HepG2 (cell line): ENCODE measurements around the gene RNASE1. TPM values are rescaled to one million over a fixed set of nuclear protein-coding genes. Genes with fewer than 3 reads are reported as not detected.
A peak's percentile ranks its signal among the peaks of the same experiment; 100 is the strongest.
"Not testable (repeated sequence)": the region's sequence is repeated elsewhere in the genome, so short reads cannot be mapped to it uniquely, and the experiment has no call there.

Experiments used
- ATAC-seq: fragments of 200-7000 bp; cut with Tn5 transposase; 3 replicates; pipeline ENCODE4 v1.9.1; 2020; ENCODE audit warnings: mild to moderate bottlenecking, moderate library complexity
- BruUV-seq: library from RNA; stranded (reverse); fragments of 400-500 nt; replicated peaks from 2 replicates; lab custom pipeline; 2021; lab: Mats Ljungman, UMichigan
- CTCF ChIA-PET: fragments of 300-600 bp; formaldehyde crosslinking; extraction: SDS; loops from one replicate; lab custom pipeline; 2021; ENCODE audit warnings: low total read pairs, inconsistent platforms, low intra/inter-chr PET ratio; lab: Yijun Ruan, JAX
- POLR2A ChIA-PET: fragments of 350-600 bp; sonication (Branson Sonifier 250); formaldehyde crosslinking; loops from one replicate; lab custom pipeline; 2020; ENCODE audit warnings: antibody characterized with exemption, inconsistent platforms; lab: Yijun Ruan, JAX
- DNase-seq: peaks from one replicate; pipeline ENCODE4 v3.0.0-alpha.2; 2015; ENCODE audit warnings: low spot score
- FAIRE-seq: peaks from 3 replicates; lab custom pipeline; 2011; peaks lifted over from hg19 to GRCh38; lab: Jason Lieb, UNC
- H2AFZ ChIP-seq: one replicate; pipeline ENCODE4 v1.6.1; 2011; ENCODE audit warnings: low read length, inconsistent platforms
- H3K27ac ChIP-seq: fragments of 300-600 bp; 3 replicates; pipeline ENCODE4 v1.8.0; 2011; ENCODE audit warnings: mixed run types, mild to moderate bottlenecking, mixed read lengths, low read length, inconsistent platforms; ENCODE audit not compliant: insufficient read depth; ENCODE audit errors: extremely low read length
- H3K27me3 ChIP-seq, 2 experiments: fragments of 200-600 bp in 1 of 2; 2 replicates in 1 of 2; 3 replicates in 1 of 2; pipeline versions ENCODE4 v1.6.0 to v1.8.0; 2011; ENCODE audit warnings: low read length in 2 of 2, mild to moderate bottlenecking in 2 of 2, moderate library complexity in 2 of 2, inconsistent platforms in 1 of 2; ENCODE audit not compliant: insufficient read depth in 2 of 2, control insufficient read depth in 1 of 2
- H3K36me3 ChIP-seq, 2 experiments: fragments of 200-600 bp in 1 of 2; replicated peaks in 1 of 2; 2 replicates in 1 of 2; 3 replicates in 1 of 2; pipeline versions ENCODE4 v1.5.1 to v1.8.0; 2011; ENCODE audit warnings: low read length in 2 of 2, inconsistent platforms in 1 of 2; ENCODE audit not compliant: insufficient read depth in 2 of 2, control insufficient read depth in 1 of 2
- H3K4me1 ChIP-seq: 2 replicates; pipeline ENCODE4 v1.5.1; 2012; ENCODE audit warnings: low read length, inconsistent platforms; ENCODE audit not compliant: insufficient read depth
- H3K4me2 ChIP-seq: 2 replicates; pipeline ENCODE4 v1.6.0; 2011; ENCODE audit warnings: low read depth, low read length, inconsistent platforms
- H3K4me3 ChIP-seq, 3 experiments: fragments of 200-600 bp in 1 of 3; sonication (generic), shearing (Covaris generic) in 1 of 3; replicated peaks in 1 of 3; 2 replicates each; pipeline ENCODE4 v1.5.1; 2011 to 2016; ENCODE audit warnings: low read length in 3 of 3, inconsistent platforms in 2 of 3, low read depth in 2 of 3, mild to moderate bottlenecking in 2 of 3, control low read depth in 1 of 3, mixed read lengths in 1 of 3; ENCODE audit not compliant: insufficient read depth in 1 of 3
- H3K79me2 ChIP-seq: one replicate; pipeline ENCODE4 v1.6.1; 2011; ENCODE audit warnings: low read length, inconsistent platforms; ENCODE audit not compliant: insufficient read depth
- H3K9ac ChIP-seq: 2 replicates; pipeline ENCODE4 v1.6.0; 2011; ENCODE audit warnings: mild to moderate bottlenecking, low read depth, low read length, inconsistent platforms; ENCODE audit not compliant: insufficient read depth
- H3K9me3 ChIP-seq: 2 replicates; pipeline ENCODE4 v1.5.1; 2012; ENCODE audit warnings: mild to moderate bottlenecking, low read length
- H4K20me1 ChIP-seq: 2 replicates; pipeline ENCODE4 v1.6.0; 2011; ENCODE audit warnings: inconsistent platforms, mild to moderate bottlenecking, low read length, moderate library complexity; ENCODE audit not compliant: insufficient read depth
- CENPT ChIP-seq: sonication (generic); formaldehyde crosslinking; IDR thresholded peaks from 2 replicates; pipeline ENCODE4 v1.8.0; 2022; ENCODE audit warnings: low read depth, mild to moderate bottlenecking, moderate library complexity, missing genetic modification reagents
- FOXO4 ChIP-seq: sonication (generic); formaldehyde crosslinking; conservative IDR thresholded peaks from 2 replicates; pipeline ENCODE4 v1.8.1; 2023; ENCODE audit warnings: missing genetic modification reagents
- ISL2 ChIP-seq: sonication (generic); formaldehyde crosslinking; IDR thresholded peaks from 2 replicates; pipeline ENCODE4 v1.5.0; 2020; ENCODE audit warnings: missing genetic modification reagents
- MAFK ChIP-seq, 2 experiments: IDR thresholded peaks in 1 of 2; conservative IDR thresholded peaks in 1 of 2; 2 replicates each; pipeline ENCODE4 v1.6.1; 2011; ENCODE audit warnings: improper control_type of control experiment in 2 of 2, low read length in 2 of 2
- NFYB ChIP-seq: sonication (generic); formaldehyde crosslinking; IDR thresholded peaks from 2 replicates; pipeline ENCODE4 v1.4.0; 2020; ENCODE audit warnings: missing genetic modification reagents
- RAD51 ChIP-seq: fragments of 450-650 bp; IDR thresholded peaks from 2 replicates; pipeline ENCODE4 v1.6.1; 2016; ENCODE audit warnings: borderline replicate concordance
- TCF12 ChIP-seq, 2 experiments: fragments of 450-650 bp in 1 of 2; sonication (generic) in 1 of 2; formaldehyde crosslinking in 1 of 2; IDR thresholded peaks; 2 replicates each; pipeline versions ENCODE4 v1.6.1 to v1.8.0; 2017 to 2022; ENCODE audit warnings: antibody characterized with exemption in 1 of 2, mild to moderate bottlenecking in 1 of 2, missing genetic modification reagents in 1 of 2, moderate library complexity in 1 of 2
- YY1 ChIP-seq: IDR thresholded peaks from 2 replicates; pipeline ENCODE4 v1.6.1; 2011; ENCODE audit warnings: low read length, low read depth, moderate library complexity, mild to moderate bottlenecking; ENCODE audit not compliant: insufficient read depth, insufficient replicate concordance
- ZNF7 ChIP-seq: IDR thresholded peaks from 2 replicates; pipeline ENCODE4 v1.6.1; 2016; ENCODE audit warnings: missing biosample characterization, missing genetic modification reagents
- WGBS: methylation state at CpG from one replicate; pipeline ENCODE4 v1.1.6; 2017; ENCODE audit warnings: low lambda C conversion rate; 5-methylcytosine and 5-hydroxymethylcytosine counted together
- in situ Hi-C: cut with HindIII; loops from 2 replicates; pipeline ENCODE4 v1.10.0; 2017; ENCODE audit warnings: low pct_unique_long_range_greater_than_20kb; ENCODE audit not compliant: extremely low pct_ligation_motif_present
- intact Hi-C: fragments of 100-400 bp; cut with micrococcal nuclease; formaldehyde crosslinking; loops from one replicate; pipeline ENCODE4 v1.10.0; 2022; ENCODE audit not compliant: unreplicated experiment
- polyA plus RNA-seq, 8 experiments: library from polyadenylated mRNA; depleted of rRNA in 3 of 8; stranded (reverse) in 7 of 8; unstranded in 1 of 8; fragments of >200 nt; fragmentation: Illumina TruSeq in 4 of 8; extraction: Trizol in 4 of 8; gene quantifications; 2 replicates each; pipeline versions ENCODE4 v1.2.1 to v1.2.3, GENCODE V29; 2011 to 2016; ENCODE audit warnings: low read depth in 4 of 8, missing spikeins in 1 of 8, mixed read lengths in 1 of 8; ENCODE audit not compliant: insufficient read depth in 1 of 8
- total RNA-seq, 5 experiments: library from RNA; depleted of rRNA; stranded (reverse); fragments of >200 nt; fragmentation: Illumina TruSeq; extraction: Trizol; gene quantifications; 2 replicates each; pipeline ENCODE4 v1.2.3, GENCODE V29; 2016; ENCODE audit warnings: low read depth in 1 of 5
- TF ChIP-seq, protein P1 (sequence below): sonication (generic); formaldehyde crosslinking; IDR thresholded peaks from 2 replicates; pipeline ENCODE4 v1.9.0; 2021; ENCODE audit warnings: missing genetic modification reagents, borderline replicate concordance
- TF ChIP-seq, protein P2 (sequence below), 2 experiments: sonication (generic) in 1 of 2; formaldehyde crosslinking in 1 of 2; IDR thresholded peaks; 2 replicates each; pipeline versions ENCODE4 v1.5.1 to v1.6.1; 2011 to 2020; ENCODE audit warnings: borderline replicate concordance in 1 of 2, low read depth in 1 of 2, low read length in 1 of 2, mild to moderate bottlenecking in 1 of 2, missing genetic modification reagents in 1 of 2, moderate library complexity in 1 of 2

The RNASE1 gene
- total and polyA plus RNA-seq, 2 of the 13 experiments (the other 11 are each of a cell fraction or from before 2014, with no cell fraction given), result not detected

DNA sequence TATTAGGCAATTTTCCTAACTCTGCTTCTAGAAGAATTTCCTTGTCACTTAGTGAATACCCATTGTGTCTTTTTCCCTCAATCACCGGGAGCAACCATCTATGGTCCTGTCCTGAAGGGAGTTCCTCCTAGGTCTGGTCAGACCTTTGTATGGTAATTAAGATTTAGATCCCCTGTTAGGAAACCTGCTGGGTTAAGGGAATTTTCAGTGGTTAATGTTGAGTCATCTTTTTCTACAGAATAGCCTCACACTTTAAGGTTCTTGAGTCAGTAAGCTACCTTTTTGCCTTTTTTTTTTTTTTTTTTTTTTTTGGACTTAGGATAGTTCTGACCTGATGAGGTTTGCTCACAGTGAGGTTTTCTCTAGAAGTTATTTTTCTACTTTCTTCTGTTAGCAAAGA is 24.0 kb upstream of the RNASE1 start:
- H3K27me3 ChIP-seq, intact Hi-C loops, H4K20me1 ChIP-seq, H3K4me3 ChIP-seq, FAIRE-seq, ATAC-seq, POLR2A ChIA-PET, H3K79me2 ChIP-seq: not testable (repeated sequence)
- WGBS, result 0% methylated on average over 1 of the region's 1 CpG
- TF ChIP-seq MAFK (conservative IDR thresholded peaks at IDR 0.05 in 1 of 2, IDR thresholded peaks at IDR 0.05 in 1 of 2; ENCODE audit: low read length in 2 of 2), result 0 out of 4 replicates have a peak, but pooled peaks have one; percentile 12 to 31
- TF ChIP-seq, all 625 proteins: peak for 1; not testable (repeated sequence) for 624
- BruUV-seq, H3K36me3 ChIP-seq, CTCF ChIA-PET, H3K4me2 ChIP-seq, DNase-seq, H3K27ac ChIP-seq, H2AFZ ChIP-seq, in situ Hi-C loops, H3K9me3 ChIP-seq, H3K9ac ChIP-seq, H3K4me1 ChIP-seq: not testable (repeated sequence)

DNA sequence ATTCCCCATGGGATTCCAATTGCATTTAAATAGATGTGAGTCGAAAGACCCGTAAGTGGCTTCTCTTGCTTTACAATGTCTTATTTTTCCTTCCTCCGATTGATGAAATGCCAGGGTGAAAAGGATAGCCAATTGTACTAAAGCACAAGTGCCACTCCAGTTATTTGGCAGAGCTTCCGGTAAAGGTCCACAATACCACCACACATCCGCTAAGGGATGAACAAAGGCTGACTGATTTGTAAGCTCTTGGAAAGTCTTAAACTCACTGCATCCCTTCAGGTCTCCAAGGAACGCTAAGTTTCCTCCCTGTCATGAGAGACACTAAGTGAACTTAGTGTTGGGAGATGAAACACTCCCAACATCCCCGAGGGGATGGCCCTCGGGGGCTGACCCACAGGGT is 21.2 kb upstream of the RNASE1 start:
- no peak overlapping the region for H2AFZ ChIP-seq
- no peak overlapping the region for H3K4me3 ChIP-seq
- in situ Hi-C loops, result no loop called here
- H3K4me1 ChIP-seq, result no peaks in the 10 kb centered on the region
- H3K4me2 ChIP-seq, result no peak overlapping the region
- DNase-seq, result no peak
- FAIRE-seq, result no peak
- no peaks in the 10 kb centered on the region for H3K79me2 ChIP-seq
- no peak for ATAC-seq
- intact Hi-C loops, result no loop called here
- H3K36me3 ChIP-seq, result no peaks in the 10 kb centered on the region
- no peaks in the 10 kb centered on the region for H3K9me3 ChIP-seq
- BruUV-seq, result no TSS peak
- ChIA-PET POLR2A (no interaction called here), CTCF (no interaction called here)
- H4K20me1 ChIP-seq, result no peaks in the 10 kb centered on the region
- no peaks in the 10 kb centered on the region; a peak in 1 of 5 replicates for H3K27me3 ChIP-seq
- H3K9ac ChIP-seq, result no peak overlapping the region
- 70% methylated on average over 8 of the region's 8 CpGs for WGBS
- no peak overlapping the region for H3K27ac ChIP-seq
- TF ChIP-seq TCF12 (IDR thresholded peaks at IDR 0.05) (no peak), TCF12 (CRISPR knock-in tag; IDR thresholded peaks at IDR 0.05) (no peak), ZNF7 (no peak), FOXO4 (no peak), YY1 (no peak), NFYB (CRISPR knock-in tag) (no peak), CENPT (CRISPR knock-in tag) (no peak), RAD51 (no peak), ISL2 (CRISPR knock-in tag) (no peak)
- TF ChIP-seq, protein P1, sequence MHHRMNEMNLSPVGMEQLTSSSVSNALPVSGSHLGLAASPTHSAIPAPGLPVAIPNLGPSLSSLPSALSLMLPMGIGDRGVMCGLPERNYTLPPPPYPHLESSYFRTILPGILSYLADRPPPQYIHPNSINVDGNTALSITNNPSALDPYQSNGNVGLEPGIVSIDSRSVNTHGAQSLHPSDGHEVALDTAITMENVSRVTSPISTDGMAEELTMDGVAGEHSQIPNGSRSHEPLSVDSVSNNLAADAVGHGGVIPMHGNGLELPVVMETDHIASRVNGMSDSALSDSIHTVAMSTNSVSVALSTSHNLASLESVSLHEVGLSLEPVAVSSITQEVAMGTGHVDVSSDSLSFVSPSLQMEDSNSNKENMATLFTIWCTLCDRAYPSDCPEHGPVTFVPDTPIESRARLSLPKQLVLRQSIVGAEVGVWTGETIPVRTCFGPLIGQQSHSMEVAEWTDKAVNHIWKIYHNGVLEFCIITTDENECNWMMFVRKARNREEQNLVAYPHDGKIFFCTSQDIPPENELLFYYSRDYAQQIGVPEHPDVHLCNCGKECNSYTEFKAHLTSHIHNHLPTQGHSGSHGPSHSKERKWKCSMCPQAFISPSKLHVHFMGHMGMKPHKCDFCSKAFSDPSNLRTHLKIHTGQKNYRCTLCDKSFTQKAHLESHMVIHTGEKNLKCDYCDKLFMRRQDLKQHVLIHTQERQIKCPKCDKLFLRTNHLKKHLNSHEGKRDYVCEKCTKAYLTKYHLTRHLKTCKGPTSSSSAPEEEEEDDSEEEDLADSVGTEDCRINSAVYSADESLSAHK (CRISPR knock-in tag), result no peak
- TF ChIP-seq, protein P2, sequence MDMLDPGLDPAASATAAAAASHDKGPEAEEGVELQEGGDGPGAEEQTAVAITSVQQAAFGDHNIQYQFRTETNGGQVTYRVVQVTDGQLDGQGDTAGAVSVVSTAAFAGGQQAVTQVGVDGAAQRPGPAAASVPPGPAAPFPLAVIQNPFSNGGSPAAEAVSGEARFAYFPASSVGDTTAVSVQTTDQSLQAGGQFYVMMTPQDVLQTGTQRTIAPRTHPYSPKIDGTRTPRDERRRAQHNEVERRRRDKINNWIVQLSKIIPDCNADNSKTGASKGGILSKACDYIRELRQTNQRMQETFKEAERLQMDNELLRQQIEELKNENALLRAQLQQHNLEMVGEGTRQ (IDR thresholded peaks at IDR 0.05; ENCODE audit: low read depth, low read length), result no peak
- TF ChIP-seq, protein P2 (CRISPR knock-in tag; IDR thresholded peaks at IDR 0.05; ENCODE audit: borderline replicate concordance), result no peak
